NCI-H2171 (cell line): ENCODE data around the gene HPCA.
A peak's percentile ranks its signal among the peaks of the same experiment; 100 is the strongest.

ENCODE experiments used
- DNase-seq: peaks from one replicate; lab custom pipeline; 2025; lab: John Stamatoyannopoulos, UW

The HPCA gene

DNA sequence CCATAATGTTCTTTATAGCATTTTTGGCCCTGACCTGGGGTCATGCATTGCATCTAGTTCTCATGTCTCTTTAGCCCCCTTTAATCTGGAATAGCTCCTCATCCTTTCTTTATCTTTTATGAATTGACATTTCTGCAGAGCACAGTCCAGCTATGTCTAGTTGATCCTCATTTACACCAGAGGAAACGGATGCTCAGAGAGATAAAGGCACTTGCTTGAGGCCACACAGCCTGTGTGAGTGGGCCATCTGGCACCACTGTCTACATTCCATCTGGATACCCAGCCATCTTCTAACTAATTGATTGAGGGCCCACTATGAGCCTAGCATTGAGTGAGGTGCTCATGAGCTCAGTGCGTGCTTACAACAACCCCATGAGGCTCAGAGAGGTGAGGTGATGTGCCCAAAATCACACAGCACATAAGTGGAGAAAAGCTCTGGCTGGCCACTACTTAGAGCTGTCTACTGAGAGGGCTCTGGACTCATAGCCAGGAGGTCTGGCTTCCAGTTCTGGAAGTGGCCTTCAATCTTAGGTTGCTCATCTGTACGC, 3.5 kb downstream of the HPCA start:
- DNase-seq = no peak

DNA sequence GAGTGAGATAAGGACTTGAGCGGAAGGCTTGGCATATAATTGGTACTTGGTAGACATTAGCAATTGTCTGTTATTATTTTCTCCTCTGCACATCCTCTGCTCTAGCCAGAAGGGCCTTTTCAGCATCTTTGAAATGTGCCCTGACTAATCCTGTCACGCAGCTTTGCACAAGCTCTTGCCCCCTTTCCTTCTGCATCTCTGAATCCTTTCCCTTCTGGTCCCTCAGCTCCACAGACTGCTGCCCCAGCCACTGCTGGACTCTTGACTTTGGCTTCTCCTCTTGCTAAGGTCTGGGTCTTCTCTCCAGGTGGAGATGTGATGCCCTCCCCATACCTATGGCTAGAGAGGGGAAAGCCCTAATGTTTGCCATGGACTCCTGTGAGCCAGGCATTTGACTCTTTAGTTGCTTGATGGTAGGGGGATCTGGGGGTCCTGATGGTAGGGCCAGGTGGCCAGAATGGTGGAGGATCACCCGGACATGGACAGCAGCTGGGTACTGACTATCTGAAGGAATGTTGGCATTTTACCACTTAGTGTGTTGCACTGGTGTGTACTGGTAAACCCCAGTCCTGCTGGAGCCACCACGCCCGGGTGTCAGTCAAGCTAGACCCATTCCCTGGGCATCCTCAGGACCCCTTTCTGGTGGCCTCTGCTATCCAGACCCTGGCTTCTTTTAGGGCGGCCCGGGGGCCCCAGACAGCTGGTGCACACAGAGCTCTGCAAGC, 4.4 kb downstream of the HPCA start:
- DNase-seq = no peak

DNA sequence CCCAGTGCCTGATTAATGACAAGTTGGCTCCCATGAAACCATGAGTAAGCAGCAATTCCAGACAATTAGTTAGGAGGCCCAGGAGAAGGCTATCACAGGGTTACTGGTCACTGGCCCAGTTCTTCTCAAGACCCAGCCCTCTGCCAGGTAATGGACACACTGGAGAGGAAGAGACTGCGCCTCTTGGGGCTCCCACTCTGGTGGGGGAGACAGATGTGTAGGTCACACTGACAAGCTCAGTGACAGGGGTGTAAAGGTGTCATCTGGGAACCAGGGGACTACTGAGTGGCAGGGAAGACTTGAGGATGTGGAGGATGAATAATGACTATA, 4.9 kb downstream of the HPCA start:
- no peak for DNase-seq

DNA sequence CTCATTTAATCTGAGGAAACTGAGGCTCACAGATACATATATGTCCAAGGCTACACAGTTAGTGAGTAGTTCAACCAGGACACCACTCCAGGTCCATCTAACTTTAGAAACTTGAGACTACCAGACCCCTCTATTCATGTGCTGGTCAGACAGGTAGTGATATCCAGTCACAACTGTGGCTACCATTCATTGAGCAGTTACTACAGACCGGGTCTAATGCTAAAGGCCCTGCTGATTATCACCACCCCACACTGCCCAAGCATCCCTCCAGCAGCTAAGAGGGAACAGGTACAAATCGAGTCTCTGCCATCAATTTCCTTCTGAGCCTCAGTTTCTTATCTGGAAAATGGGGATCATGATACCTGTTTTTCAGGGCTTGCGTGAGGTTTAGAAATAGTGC, 5.3 kb downstream of the HPCA start:
- DNase-seq = no peak

DNA sequence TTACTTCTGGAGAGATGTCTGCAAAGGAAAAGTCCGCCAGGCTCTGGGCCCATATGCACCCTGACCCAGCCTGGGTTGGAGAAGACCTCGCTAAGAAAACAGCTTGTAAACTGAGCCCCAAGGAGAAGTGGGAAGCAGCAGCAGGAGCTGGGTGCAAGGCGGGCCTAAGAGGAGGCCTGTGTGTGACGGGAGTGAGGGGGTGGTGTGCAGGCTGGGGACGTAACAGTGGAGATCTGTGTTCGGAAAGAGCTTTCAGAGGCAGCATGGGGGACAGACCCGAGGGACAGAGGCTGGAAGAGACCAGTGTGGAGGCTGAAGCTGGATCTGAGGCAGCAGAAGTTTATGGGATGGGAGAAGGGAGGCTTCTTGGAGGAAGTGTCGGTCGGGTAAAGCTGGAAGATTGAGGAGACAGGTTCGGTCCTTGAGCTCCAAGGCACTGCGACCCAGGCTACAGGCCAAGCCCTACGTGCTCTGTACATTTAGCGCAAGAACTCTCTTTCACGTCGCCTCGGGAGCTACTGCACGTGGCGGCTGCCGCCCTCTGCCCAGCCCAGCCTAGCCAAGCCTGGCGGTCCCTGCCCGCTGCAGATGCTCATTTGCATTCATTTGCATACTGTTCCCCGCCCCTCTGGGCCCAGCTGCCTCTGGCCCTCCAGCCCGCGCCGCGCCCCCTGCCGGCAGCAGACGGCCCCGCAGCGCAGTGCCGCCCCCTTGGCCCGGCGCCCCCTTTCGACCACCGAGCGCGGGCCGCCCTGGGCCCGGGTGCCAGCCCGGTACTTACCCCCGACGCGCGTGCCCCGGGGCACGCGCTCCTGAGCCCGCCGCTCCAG, 6.3 kb downstream of the HPCA start:
- DNase-seq = peak; percentile 67

DNA sequence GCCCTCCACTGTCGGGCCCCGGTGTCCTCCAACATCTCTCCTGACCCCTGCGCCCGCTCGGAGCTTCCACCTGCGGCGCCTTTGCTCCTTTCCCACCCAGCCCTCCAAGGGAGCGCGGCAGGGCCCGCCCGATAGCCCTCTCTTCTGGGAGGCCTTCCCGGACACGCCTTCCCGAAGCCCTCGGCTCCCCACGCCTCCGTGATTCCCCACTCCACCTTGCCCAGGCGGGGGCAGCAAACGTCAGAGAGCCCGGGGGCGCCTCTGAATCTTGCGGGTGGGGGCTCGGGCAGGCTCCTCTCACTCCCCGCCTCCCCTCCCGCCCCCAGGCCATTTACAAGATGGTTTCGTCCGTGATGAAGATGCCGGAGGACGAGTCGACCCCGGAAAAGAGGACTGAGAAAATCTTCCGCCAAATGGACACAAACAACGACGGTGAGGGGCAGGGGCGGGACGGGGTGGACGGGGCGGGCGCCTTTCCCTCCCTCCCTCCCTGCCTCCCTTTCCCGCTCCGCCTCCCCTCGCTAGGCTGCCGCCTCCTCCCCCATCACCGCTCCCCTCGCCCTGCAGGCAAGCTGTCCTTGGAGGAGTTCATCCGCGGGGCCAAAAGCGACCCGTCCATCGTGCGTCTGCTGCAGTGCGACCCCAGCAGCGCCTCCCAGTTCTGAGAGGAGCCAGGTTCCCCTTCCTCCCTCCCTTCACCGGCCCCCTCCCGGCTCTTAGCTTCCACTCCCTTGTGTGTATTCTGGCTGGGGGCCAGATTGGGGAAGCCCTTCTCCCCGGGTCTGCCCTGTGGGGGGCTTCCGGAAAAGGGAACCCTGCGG, 7.1 kb downstream of the HPCA start:
- peak; percentile 58 for DNase-seq

DNA sequence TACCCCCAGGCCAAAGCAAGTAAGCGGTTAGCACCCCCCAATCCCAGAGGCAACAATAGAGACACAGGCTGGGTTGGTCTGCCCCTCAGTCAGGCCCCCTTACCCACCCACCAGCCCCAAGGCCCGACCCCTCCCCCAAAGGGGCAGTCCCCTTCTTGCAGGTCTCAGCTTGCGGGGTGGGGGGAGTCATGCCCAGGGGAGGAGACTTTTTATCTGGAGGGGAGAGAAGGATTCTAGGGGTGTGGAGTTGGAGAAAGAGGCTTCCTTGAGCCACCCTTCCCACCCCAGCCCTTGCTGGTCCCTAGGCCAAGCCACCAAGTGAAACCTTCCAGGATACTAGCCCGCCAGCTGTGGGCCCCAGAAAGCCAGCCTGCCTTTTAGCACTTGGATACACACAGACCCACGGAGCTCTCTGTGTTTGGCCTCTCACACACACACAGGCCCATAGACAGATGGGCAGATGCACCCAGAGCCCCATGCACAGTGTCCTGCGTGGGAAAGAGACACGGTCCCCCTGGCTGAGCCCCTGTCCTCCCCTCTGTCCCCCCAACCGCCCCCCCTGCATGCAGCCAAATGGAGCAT, 7.8 kb downstream of the HPCA start:
- peak; percentile 45 for DNase-seq

DNA sequence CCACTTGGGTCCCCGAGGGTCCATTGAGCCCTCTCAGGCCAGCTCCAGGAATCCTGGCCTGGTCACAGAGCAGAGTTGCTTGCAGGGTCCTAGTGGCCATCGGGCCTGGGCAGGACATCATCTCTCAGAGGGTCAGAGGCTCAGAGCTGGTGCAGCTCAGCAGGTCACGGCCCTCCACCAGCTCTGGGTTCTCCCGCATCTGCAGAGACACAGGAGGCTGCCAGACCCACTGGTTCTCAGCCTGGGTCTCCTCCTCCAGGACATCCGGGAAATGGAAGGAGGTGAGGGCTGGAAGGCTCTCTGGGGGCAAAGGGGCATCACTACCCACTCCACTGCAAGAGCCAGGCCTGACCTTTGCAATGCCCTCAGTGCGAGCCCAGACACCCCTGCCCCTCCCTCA, 8.4 kb downstream of the HPCA start:
- no peak for DNase-seq

DNA sequence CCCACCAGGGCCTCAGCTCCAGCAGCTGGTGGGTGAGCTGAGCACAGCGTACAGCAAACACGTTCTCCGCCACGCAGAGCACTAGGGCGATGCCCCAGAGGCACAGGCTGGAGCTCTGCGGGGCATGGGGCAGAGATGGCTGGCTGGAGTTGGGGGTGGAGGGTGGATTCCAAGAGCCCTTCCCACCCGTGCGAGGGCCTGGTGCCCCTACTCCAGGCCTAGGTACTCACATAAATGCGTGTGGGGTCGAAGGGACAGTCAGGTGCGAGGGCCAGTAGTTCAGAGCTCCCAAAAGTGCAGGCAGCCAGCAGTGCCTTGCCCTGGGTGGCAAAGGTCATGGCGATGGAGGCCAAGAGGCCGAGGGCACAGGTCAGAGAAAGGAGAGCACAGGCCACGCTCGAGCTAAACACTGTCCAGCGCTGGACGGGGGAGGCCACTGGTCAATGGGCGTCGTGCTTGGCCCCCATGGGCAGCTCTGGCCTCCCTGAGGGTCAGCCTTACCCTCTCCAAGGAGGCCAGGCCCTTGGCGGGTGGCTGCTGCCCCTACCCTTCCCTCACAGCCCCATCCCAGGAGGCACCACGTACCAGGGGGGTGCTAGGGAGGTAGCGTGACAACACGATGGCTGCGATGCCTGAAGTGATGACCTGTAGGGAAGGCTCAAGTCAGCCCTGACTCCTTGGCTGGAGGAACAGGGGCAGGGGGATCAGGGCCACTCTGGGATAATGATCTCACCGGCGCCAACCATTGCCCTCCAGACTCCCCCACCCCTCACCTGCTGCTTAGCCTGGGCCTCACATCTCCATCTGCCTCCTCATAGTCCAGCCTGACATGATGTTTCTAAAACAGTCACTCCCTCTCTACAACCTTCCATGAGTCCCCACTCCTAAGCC, 9.3 kb downstream of the HPCA start:
- DNase-seq = no peak

DNA sequence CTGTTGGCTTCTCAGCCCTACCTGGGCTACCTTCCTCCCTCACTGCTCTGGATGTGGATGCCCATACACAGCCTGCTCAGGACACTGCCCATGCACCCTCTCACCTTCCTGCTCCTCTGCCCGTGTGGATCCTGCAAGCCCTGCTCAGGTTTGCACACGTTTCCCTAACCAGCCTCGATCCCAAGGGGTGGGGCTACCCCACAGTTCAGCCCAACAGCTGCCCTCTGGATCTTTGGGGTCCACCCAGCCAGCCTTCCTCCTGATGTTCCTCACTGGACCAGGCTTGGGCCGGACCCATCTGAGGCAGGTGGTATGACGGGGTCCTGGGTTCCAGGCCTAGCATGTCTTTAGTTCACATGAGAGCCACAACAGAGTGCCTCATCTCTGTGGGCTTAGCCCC, 10.2 kb downstream of the HPCA start:
- no peak for DNase-seq

DNA sequence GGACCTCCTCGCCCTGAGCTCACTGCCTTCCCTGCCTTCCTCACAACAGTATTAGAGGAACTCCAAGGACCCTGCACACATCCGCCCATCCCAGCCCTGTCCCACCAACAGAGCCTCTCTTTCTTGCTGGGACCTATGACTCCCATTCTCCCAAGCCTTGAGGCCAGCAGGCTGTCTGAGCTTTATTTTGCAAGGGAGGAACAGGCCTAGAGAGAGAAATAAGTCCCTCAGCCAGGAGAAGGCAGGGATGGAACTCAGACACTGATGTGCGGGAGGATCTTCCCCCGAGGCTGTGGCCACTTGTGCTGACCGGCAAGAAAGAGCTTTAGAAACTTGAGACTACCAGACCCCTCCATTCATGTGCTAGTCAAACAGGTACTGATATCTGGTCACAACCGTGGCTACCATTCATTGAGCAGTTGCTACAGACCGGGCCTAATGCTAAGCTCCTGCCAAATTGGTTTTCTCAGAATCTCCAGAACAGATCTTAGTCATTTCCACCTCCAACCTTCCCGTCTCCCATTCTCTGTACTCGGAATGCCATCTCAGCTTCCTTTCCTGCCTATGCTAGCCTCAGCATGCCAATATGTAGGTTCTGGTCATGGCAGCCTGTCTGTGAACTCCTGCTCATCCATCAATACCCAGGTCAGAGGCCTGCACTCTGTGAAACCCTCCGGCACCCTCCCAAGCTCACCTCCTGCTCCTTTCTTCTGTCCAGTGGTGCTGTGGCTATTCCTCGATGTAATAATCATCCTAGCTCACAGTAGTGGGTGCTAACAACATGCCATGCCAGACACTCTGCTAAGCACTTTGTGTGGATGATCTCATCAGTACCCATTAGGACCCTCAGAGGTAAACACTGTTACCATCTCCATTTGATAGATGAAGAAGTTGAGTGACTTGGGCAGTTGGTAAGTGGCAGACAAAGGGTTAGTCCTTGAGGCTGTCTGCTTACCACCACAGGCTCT, 11.1 kb downstream of the HPCA start:
- DNase-seq = no peak

DNA sequence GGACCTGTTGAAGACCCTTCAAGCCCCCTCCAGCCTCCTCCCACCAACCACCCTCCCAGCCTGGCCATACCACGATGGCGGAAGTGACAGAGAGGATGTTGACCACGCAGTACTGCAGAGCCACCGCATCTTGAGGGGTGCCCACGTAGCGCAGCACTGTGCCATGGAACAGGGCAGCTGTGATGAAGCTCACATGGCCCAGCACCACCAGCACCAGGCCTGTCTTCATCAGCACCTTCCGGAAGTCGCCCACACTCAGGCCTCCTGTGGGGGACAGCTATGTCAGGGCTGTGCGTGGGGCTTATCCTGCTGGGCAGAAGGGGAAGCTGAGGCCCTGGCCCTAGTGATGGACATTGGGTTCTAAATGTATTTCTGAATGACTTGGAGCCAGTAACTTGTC, 11.8 kb downstream of the HPCA start:
- DNase-seq = no peak

DNA sequence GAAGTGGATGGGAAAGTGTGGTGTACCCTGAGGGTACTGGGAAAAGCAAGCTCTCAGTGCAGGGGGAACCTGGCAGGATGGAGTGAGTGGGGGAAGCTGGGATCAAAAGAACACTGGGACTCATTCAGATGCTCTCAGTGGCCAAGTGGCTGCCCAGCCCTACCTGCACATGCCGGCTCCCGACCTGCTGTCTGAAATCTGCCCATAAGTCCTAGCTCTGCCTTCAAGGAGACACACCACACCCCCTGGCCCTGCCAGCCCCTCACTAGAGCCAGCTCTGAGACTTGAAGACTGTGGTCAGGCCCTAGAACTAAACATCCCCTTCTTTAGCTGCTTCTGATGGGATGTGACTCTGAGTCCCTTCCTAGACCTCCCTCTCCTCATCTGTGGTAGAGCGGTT, 12.7 kb downstream of the HPCA start:
- DNase-seq = no peak

DNA sequence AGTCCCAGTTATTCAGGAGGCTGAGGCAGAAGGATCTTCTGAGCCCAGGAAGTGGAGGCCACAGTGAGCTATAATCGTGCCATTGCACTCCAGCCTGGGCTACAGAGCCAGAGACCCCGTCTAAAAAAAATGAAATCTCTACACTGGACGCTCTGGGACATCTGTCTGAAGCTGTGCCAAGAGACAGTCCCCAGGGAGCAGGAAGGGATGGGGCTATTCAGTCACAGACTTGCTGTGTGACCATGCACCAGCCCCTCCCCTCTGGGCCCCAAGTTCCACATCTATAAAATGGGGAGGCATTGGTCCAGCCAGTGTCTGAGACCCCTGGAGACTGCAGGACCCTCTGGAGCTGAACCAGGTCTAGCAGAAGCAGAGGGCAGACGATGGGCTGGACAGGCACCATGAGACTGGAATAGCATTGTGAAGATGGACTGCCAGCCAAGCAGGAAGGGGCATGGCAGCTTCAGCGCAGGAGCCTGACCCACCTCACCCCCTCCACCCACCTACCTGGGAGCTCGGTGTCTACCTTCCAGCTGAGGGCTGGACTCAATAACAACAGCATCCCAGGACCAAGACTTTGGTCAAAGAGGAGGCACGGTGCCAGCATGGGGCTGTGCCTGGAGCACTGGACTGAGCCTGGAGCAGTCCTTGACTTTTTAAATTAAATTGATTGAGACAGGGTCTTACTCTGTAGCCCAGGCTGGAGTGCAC, 13.4 kb downstream of the HPCA start:
- no peak for DNase-seq

DNA sequence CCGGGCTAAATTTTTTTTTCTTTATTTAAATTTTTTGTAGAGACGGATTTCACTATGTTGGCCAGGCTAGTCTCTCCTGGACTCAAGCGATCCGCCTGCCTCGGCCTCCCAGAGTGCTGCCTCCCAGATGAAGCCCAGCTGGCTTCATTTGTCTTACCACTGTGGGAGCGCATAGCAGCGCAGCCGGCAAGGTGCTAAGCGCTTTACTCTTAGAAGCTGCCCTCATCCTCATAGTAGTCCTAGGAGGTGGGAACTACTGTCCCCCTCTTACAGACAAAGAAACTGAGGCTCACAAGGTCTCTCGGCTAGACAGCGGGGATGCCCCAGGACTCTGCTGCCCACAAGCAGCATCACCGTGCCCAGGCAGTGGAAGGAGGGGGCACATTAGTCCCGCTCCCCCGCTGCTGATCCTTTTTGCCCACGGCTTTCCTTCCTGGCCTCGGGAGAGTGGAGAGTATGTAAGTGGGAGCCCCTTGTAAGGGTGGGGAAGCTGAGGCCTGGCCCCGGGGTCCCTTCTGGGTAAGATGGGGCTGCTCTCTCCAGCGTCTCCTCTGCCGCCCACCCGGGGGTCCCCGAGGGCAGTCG, 14.2 kb downstream of the HPCA start:
- no peak for DNase-seq

DNA sequence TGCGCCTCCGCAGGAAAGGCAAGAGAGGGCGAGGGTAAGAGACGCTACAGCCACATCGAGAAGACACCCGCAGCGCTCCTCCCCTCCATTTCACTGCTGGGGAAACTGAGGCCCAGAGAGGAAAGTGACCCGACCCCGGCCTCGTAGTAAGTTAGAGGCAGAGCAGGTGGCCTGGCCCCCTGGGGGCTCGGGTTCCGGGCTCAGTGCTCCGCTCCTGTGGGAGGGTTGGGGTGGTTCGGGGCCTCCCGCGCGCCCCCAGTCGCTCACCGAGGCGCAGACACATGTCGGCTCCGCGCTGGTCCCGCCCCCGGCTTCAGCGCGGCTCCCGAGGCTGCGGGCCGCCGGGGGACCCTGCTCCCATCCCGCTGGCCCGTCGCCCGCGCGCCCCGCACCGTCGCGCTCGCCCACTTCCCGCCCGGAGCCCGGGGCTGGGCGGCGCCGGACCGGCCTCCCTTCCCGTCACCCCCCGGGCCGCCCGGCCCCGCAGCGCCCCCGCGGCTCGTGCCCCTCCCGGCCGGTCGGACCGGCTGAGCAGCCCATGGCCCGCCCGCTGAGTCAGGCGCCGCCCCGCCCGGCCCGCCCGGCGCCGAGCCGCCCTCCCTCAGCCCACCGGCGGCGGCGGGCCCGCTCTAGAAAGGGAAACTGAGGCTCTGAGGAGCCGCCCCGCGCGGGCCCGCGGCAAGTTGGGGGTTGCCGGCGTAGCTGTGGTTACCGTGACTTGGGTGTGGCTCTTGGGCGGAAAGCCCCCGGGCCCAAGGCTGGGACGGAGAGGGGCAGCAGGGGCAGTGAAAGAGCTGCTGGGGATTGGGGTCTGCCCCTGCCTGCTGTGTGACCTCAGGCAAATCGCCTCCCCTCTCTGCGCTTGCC, 14.9 kb downstream of the HPCA start, which contains the start of gene TMEM54:
TMEM54 (minus strand) TSS at position 434 of the 867 bp plus-strand sequence; CDS start at position 283, 151 bp downstream.
- DNase-seq = peak; percentile 33

DNA sequence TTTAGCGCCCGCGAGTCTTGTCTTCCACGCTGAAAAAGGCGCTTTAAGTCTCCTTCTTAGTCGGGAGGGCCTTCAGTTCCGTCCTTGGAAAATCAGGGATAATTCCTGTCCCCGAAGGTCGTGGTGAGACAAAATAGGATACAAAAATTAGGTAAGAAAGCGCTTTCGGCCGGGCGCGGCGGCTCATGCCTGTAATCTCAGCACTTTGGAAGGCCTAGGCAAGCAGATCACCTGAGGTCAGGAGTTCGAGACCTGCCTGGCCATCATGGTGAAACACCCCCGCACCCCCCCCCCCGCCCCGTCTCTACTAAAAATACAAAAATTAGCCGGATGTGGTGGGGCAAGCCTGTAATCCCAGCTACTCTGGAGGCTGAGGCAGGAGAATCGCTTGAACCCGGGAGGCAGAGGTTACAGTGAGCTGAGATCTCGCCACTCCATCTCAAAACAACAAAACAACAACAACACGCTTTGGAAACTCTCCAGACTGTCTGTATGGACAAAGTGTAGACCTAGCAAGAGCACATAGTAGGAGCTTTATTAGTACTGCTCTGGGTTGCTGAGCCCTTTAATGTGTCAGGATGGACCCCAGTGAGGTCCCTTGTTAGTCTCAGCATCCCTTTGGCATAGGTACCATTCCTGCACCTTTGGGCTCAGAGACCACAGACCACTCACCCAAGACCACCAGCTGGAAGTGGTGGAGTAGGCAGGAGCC, 15.7 kb downstream of the HPCA start:
- DNase-seq = no peak
